ENCODE measurements around the gene MYBPHL.

Gene MYBPHL

DNA sequence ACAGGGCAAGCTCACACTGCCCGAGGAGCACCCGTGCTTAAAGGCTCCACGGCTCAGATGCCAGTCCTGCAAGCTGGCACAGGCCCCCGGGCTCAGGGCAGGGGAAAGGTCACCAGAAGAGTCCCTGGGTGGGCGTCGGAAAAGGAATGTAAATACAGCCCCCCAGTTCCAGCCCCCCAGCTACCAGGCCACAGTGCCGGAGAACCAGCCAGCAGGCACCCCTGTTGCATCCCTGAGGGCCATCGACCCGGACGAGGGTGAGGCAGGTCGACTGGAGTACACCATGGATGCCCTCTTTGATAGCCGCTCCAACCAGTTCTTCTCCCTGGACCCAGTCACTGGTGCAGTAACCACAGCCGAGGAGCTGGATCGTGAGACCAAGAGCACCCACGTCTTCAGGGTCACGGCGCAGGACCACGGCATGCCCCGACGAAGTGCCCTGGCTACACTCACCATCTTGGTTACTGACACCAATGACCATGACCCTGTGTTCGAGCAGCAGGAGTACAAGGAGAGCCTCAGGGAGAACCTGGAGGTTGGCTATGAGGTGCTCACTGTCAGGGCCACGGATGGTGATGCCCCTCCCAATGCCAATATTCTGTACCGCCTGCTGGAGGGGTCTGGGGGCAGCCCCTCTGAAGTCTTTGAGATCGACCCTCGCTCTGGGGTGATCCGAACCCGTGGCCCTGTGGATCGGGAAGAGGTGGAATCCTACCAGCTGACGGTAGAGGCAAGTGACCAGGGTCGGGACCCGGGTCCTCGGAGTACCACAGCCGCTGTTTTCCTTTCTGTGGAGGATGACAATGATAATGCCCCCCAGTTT, 56.1 kb downstream of the MYBPHL start:
- DNase-seq: no peak

- no peak for DNase-seq
Measured at GRCh38 chr1:109249654-109250401, 57.0 kb downstream of the MYBPHL start.

- peak; percentile 67 for DNase-seq
Measured at GRCh38 chr1:109248797-109249629, 57.8 kb downstream of the MYBPHL start, which contains the start of gene CELSR2. Gene CELSR2 (plus strand): TSS chr1:109249539. CDS start chr1:109250080, 541 bp downstream.

DNA sequence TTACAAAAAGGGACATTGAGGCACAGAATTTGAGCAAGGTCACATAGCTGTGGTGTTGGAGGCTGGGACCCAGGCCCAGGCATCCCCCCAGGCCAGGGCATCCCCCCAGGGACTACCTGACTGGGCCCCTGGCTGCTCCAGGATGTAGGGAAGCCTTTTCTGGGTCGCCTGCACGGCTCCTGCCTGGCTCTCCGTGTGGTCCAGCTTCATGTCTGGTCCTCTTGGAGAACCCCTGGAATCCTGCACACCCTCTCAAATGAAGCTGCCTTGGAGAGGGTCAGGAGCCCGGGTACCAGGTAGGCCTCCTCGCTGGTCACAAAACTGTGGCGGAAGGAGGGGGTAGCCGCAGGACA, 58.4 kb downstream of the MYBPHL start:
- DNase-seq: no peak

- DNase-seq: no peak
Measured at GRCh38 chr1:109247401-109248365, 59.1 kb downstream of the MYBPHL start.

DNA sequence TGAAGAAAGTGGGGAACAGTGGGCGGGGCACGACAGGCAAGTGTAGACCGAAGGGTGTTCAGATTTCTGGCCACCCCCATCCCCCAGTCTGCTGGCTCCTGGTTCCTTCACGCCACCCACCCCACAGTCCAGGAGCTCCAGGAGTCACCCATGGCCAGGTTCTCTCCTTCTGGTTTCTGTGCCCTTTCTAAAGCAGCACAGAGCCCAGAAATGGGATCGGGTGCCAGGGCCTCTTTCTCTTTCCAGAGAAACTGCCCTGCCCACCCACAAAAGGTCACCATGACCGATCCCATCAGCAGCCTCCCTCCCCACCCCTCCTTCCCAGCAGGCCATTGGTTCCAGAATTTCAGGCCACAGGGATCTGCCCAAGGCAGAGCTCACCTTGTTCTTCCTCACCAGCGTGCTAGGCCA, 60.7 kb downstream of the MYBPHL start:
- no peak for DNase-seq

- DNase-seq: no peak
Measured at GRCh38 chr1:109243860-109244552, 62.8 kb downstream of the MYBPHL start.

- DNase-seq: no peak
Measured at GRCh38 chr1:109243221-109243620, 63.6 kb downstream of the MYBPHL start.

- DNase-seq: no peak
Measured at GRCh38 chr1:109242387-109242786, 64.4 kb downstream of the MYBPHL start.

All from CD4-positive, alpha-beta T cell treated with Interleukin-21 for 1 hour (primary cell).